ENCODE data around the gene FHOD3. TPM values are rescaled to one million over a fixed set of nuclear protein-coding genes. Genes with fewer than 3 reads are reported as not detected.

The FHOD3 gene
- total RNA-seq, 2 donors from 2014 or later = not detected

GRCh38 chr18:36514778-36515177 lies 217.3 kb downstream of the FHOD3 start:
- ATAC-seq (no peak), DNase-seq (ENCODE audit: low spot score in 2 of 2) (no peak)
- H3K36me3 Mint-ChIP-seq = no peaks in the 10 kb centered on the region
- no peak overlapping the region for H3K27ac Mint-ChIP-seq
- H3K9me3 Mint-ChIP-seq = no peaks in the 10 kb centered on the region

DNA sequence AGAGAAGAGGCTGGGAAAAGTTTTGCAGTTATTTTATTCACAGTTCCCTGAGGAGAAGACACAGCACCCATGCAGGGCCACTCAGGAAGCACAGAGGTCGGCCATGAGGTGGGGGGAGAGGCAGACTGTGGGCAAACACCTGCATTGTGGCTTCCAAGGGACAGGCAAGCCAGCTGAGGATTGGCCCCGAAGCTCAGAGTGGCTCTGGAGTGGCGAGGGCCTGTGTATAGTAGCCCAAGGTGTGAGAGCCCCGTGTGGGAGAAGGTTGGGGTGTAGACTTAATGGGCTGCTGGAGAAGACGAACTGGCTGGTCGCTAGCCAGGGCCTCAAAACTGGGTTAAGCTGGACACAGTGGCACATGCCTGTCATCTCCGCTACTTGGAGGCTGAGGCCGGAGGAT lies 218.7 kb downstream of the FHOD3 start:
- no peaks in the 10 kb centered on the region for H3K9me3 Mint-ChIP-seq
- H3K27ac Mint-ChIP-seq = no peak overlapping the region
- DNase-seq (ENCODE audit: low spot score in 2 of 2) (no peak), ATAC-seq (no peak)
- no peaks in the 10 kb centered on the region for H3K36me3 Mint-ChIP-seq

GRCh38 chr18:36516726-36517125 lies 219.2 kb downstream of the FHOD3 start:
- H3K9me3 Mint-ChIP-seq = no peaks in the 10 kb centered on the region
- no peaks in the 10 kb centered on the region for H3K36me3 Mint-ChIP-seq
- ATAC-seq (no peak), DNase-seq (ENCODE audit: low spot score in 2 of 2) (no peak)
- no peak overlapping the region for H3K27ac Mint-ChIP-seq

DNA sequence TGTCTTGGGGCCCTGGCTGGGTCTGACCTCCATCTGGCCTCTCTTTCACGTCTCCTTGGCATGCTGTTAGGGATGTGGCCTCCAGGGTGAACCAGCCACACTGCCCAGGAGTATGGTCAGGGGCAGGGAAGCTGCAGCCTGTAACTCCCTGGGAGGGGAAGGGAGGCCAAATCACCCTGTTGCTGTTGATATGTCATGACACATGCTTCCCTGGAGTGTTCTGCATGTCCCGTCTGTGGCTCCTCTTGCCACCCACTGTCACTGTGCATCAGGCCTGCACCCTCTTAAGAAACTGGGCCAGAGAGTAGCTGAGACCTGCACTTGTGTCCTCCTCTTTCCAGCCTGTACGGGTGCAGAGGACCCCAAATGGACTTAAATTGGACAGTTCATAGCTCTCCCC lies 221.3 kb downstream of the FHOD3 start:
- Mint-ChIP-seq H3K36me3 (no peaks in the 10 kb centered on the region), H3K27ac (no peak overlapping the region), H3K9me3 (no peaks in the 10 kb centered on the region)
- DNase-seq (ENCODE audit: low spot score in 2 of 2) = no peak
- ATAC-seq = no peak

DNA sequence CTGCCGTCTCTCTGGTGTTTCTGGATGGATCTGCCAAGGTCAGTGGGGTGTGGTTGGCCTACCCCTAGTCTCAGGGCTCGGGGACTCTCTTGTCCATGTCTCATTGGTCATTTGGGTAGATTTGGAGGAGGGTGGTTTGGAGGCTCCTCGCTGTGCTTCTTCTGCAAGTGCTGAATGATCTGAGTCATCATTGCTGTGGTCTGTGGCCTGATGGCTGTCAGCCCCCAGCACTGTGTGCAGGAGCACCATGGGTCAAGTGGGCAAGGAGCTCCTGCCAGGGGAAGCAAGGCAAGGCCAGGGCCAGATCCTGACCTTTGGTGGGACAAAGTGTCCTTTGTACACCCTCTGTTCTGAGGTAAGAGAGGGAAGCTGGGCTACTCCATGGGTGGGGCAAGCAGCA lies 221.8 kb downstream of the FHOD3 start:
- Mint-ChIP-seq H3K27ac (no peak overlapping the region), H3K36me3 (no peaks in the 10 kb centered on the region), H3K9me3 (no peaks in the 10 kb centered on the region)
- no peak for ATAC-seq
- DNase-seq (ENCODE audit: low spot score in 2 of 2) = no peak

DNA sequence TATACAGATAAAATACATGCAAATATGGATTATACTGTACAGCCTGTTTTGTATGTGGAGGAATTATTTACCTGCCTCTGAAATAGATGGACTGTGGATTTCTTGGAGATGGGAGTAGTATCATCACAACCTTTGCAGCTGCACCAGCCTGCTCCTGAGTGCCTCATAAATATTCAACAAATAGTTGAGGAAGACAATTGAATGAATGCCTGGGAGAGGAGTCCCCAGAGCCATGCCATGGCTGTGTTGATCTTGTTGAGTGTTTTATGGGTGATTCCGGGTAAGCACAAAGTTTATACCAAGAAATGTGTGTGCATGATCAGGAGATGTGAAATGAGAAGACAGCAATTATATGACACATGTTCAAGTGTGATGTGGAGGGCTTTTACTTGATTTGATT lies 225.0 kb downstream of the FHOD3 start:
- no peak overlapping the region for H3K27ac Mint-ChIP-seq
- no peak for ATAC-seq
- H3K36me3 Mint-ChIP-seq = no peaks in the 10 kb centered on the region
- no peak for DNase-seq (ENCODE audit: low spot score in 2 of 2)
- no peaks in the 10 kb centered on the region for H3K9me3 Mint-ChIP-seq

GRCh38 chr18:36525913-36526312 lies 228.4 kb downstream of the FHOD3 start:
- Mint-ChIP-seq H3K9me3 (no peaks in the 10 kb centered on the region), H3K27ac (no peak overlapping the region), H3K36me3 (no peaks in the 10 kb centered on the region)
- DNase-seq (ENCODE audit: low spot score in 2 of 2) = no peak
- no peak for ATAC-seq

DNA sequence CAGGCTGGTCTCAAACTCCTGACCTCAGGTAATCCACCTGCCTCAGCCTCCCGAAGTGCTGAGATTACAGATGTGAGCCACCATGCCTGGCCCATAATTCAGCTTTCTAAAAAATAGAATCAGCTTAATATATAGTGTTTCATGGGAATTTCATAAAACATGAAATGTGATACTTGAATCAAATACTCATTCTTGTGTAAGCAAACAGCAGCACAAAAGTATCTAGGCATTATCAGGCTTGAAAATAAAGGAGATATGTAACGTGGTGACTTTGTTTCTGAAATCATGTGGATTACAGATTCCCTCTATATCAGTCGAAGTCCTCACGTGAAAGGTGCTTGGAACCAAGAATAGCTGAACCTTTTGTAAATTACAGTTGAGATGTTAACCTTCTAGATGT lies 229.1 kb downstream of the FHOD3 start:
- no peaks in the 10 kb centered on the region for H3K36me3 Mint-ChIP-seq
- ATAC-seq (no peak), DNase-seq (ENCODE audit: low spot score in 2 of 2) (no peak)
- H3K9me3 Mint-ChIP-seq = no peaks in the 10 kb centered on the region
- no peak overlapping the region for H3K27ac Mint-ChIP-seq

DNA sequence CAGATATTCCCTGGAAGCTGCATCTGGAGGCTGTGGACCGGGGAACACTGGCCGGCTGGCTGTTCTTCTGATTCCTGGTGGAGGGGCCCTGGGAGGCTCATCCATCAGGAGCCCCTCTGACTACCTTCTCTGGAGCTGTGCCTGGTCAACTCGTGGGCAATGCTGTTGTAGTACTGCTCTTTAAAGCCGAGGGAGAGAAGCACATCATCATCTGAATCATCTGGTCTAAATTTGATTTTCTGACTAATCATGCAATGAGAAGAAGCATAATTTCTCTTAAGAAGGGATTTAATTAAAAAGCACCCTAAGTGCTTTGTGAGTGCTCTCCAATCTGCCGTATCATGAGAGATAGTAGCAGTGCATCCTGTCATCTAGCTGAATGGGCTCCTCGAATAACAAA lies 229.5 kb downstream of the FHOD3 start:
- ATAC-seq = no peak
- Mint-ChIP-seq H3K9me3 (no peaks in the 10 kb centered on the region), H3K27ac (no peak overlapping the region), H3K36me3 (no peaks in the 10 kb centered on the region)
- DNase-seq (ENCODE audit: low spot score in 2 of 2) = no peak

DNA sequence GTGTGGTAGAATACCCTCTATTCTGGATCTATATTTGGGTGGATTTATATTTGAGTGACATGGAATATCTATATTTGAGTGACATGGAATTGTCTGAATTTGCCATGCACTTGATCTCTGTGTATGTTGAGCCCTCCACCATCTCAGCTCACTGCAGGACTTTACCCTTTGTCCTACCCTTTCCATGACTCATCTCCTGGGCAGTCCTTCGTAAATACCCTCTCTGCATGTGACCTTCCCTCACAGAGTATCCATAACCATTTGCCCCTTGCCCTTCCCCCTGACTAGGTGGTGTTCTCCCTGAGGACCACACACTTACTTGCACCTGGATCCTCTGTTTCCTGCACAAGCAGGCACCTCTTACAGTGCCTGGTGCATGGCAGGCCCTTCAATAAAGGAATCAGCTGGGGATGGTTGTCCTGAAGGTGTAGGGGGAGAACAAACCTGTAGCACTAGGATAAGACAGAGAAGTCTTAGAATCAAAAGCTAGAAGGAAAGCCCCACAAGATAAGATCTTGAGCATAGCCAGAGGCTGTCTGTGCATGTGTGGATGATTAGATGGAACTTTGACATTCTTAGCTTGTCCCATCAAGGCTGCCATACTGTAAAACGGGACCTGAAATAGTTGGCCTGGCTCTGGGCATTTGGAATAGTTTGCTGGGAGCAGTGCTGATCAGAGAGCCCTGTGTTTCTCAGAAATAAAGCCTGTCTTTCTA lies 230.4 kb downstream of the FHOD3 start:
- no peak for ATAC-seq
- Mint-ChIP-seq H3K36me3 (no peaks in the 10 kb centered on the region), H3K27ac (no peak overlapping the region), H3K9me3 (no peaks in the 10 kb centered on the region)
- no peak for DNase-seq (ENCODE audit: low spot score in 2 of 2)

- DNase-seq (ENCODE audit: low spot score in 2 of 2) = no peak
- Mint-ChIP-seq H3K27ac (no peak overlapping the region), H3K36me3 (no peaks in the 10 kb centered on the region), H3K9me3 (no peaks in the 10 kb centered on the region)
- no peak for ATAC-seq
Measured at GRCh38 chr18:36529747-36530146, 232.2 kb downstream of the FHOD3 start.

GRCh38 chr18:36530676-36531405 lies 233.3 kb downstream of the FHOD3 start:
- ATAC-seq (no peak), DNase-seq (ENCODE audit: low spot score in 2 of 2) (no peak)
- Mint-ChIP-seq H3K9me3 (no peaks in the 10 kb centered on the region), H3K36me3 (no peaks in the 10 kb centered on the region), H3K27ac (no peak overlapping the region)

DNA sequence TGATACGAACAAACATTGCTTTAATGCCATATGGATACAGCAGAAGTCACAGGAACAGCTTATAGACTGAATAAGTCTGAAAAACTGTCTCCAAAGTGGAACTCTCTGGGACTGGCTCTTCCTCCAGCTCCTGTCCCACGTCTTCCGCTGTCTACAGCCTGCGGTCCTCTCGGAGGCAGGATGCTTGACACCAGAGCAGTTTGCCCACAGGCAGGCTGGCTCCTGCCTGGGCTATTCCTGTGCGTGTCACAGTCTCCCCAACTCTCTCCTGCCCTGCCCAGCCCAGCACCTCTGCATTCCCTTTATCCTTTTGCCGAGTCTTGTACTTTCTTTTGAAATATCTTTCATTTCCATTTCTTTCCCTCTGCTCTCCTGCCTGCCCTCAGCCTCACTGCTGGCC lies 234.1 kb downstream of the FHOD3 start:
- H3K9me3 Mint-ChIP-seq = no peaks in the 10 kb centered on the region
- no peak for ATAC-seq

GRCh38 chr18:36532394-36532793 lies 234.9 kb downstream of the FHOD3 start:
- no peaks in the 10 kb centered on the region for H3K9me3 Mint-ChIP-seq
- ATAC-seq (no peak), DNase-seq (ENCODE audit: low spot score in 2 of 2) (no peak)
- H3K36me3 Mint-ChIP-seq = no peaks in the 10 kb centered on the region
- H3K27ac Mint-ChIP-seq = no peak overlapping the region

More for the DNA sequence above, 234.1 kb downstream of the FHOD3 start:
- DNase-seq (ENCODE audit: low spot score in 2 of 2) = no peak
- Mint-ChIP-seq H3K36me3 (no peaks in the 10 kb centered on the region), H3K27ac (peak overlapping the region in 1 of 2 donors; percentile 12)

GRCh38 chr18:36532815-36533214 lies 235.3 kb downstream of the FHOD3 start:
- ATAC-seq (no peak), DNase-seq (ENCODE audit: low spot score in 2 of 2) (no peak)
- H3K36me3 Mint-ChIP-seq = no peaks in the 10 kb centered on the region
- no peaks in the 10 kb centered on the region for H3K9me3 Mint-ChIP-seq
- no peak overlapping the region for H3K27ac Mint-ChIP-seq

DNA sequence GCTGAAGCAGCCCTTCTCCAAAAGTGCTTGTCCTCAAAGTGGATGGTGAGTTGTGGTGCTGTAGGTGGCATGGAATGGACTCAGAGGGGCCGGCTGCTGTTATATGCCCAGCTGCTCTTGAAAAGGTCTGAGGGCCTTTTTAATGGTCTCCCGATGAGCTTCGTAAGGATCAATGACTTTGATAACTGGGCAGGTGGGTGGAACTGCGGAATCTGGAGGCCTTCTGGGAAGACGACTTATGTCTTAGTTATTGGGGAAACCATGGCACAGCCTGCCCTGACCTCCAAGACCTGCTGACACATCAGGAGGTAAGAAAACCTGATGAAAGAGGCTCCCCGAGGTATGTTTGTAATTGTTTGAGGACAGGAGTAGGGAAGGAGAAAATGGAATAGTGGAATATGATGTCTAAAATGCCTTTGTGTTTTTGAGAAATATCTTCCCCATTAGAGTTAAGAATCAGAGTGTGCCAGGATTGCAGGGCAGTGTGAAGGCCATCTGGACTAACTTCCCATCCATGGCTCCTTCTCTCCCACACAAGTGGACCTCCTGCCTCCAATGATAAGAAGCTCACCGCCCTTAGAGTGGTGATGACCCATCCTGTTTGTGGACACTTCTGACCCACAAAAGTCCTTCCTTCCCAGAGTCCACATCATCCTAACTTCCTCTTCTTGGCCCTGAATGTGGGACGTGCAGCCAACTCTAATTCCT lies 236.1 kb downstream of the FHOD3 start:
- no peak overlapping the region for H3K27ac Mint-ChIP-seq
- ATAC-seq = no peak
- no peak for DNase-seq (ENCODE audit: low spot score in 2 of 2)
- H3K36me3 Mint-ChIP-seq = no peaks in the 10 kb centered on the region
- H3K9me3 Mint-ChIP-seq = no peaks in the 10 kb centered on the region

DNA sequence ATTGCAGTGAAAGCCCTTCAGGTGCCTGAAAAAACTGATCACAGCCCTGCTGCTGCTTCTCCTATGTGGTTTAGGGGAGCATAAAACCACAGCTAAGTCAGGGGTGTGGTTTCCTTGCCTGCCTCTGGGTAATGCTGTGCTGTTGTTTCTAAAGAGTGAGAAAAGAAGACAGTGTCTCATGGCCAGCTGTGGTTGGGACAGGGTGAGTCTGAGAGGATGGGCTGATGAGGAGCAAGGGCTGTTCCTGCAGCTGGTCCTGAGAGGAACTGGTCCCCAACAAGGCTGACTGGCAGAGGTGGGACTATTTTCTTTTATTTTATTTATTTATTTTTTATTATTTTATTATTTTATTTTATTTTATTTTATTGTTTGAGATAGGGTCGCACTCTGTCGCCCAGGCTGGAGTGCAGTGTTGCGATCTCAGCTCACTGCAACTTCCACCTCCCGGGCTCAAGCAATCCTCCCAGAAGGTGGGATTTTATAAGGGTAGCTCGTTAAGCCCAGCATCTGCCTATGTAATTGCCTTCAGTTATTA lies 236.7 kb downstream of the FHOD3 start:
- ATAC-seq = no peak
- Mint-ChIP-seq H3K9me3 (no peaks in the 10 kb centered on the region), H3K36me3 (no peaks in the 10 kb centered on the region), H3K27ac (no peak overlapping the region)
- no peak for DNase-seq (ENCODE audit: low spot score in 2 of 2)
